Measurements from ENCODE around the gene MINPP1. TPM values are rescaled to one million over a fixed set of nuclear protein-coding genes. Genes with fewer than 3 reads are reported as not detected.

Gene MINPP1
- total and polyA plus RNA-seq, 2 experiments from 2014 or later = 45.7 to 45.8 TPM

DNA sequence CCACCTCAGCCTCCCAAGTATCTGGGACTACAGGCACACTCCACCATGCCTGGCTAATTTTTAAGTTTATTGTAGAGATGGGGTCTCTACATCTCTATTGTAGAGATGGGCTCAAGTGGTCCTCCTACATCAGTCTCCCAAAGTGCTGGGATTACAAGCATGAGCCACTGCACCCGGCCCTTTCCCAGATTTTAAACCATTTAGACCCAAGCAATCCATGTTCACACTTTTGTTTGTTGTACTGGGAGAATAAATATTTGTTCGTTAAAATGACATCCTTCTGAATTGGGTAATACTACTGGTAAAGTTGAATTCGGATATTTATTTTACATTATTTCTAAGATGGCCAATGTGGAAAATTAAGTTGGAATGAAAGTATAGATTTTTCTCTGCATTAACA lies 52.7 kb downstream of the MINPP1 start:
- WGBS, 2 experiments (ENCODE audit: low coverage in 1 of 2, low lambda C conversion rate in 2 of 2, missing lambda C conversion rate in 2 of 2) = 91 to 98% methylated on average over 3 of the region's 3 CpGs
- H3K27me3 ChIP-seq (replicated peaks; ENCODE audit: insufficient read depth) = no peaks in the 10 kb centered on the region
- no peak overlapping the region for H3K27ac ChIP-seq
- no peak overlapping the region for H3K4me3 ChIP-seq
- H3K9me2 ChIP-seq (ENCODE audit: insufficient read depth) = no peaks in the 10 kb centered on the region
- H3K79me2 ChIP-seq (ENCODE audit: insufficient read depth) = no peaks in the 10 kb centered on the region
- in situ Hi-C loops (cut with MboI) = no loop called here
- TF ChIP-seq EZH2 (IDR thresholded peaks at IDR 0.05; ENCODE audit: insufficient read depth, poor library complexity, severe bottlenecking) = no peak
- no peak for TF ChIP-seq EZH2phosphoT487 (IDR thresholded peaks at IDR 0.05; ENCODE audit: insufficient read depth, low read depth)
- peaks cover 13% of the 10 kb centered on the region for H3K4me1 ChIP-seq (ENCODE audit: insufficient read depth)
- H2AFZ ChIP-seq = no peak overlapping the region
- no peaks in the 10 kb centered on the region for H4K20me1 ChIP-seq (ENCODE audit: insufficient read depth)
- 0 out of 2 replicates have a peak, but pooled peaks cover 3% of the 10 kb centered on the region for H3K36me3 ChIP-seq (ENCODE audit: low read depth)
- no peak overlapping the region for H3K9ac ChIP-seq
- H3K9me3 ChIP-seq (ENCODE audit: low read depth) = no peaks in the 10 kb centered on the region
- H3K4me2 ChIP-seq (ENCODE audit: unreplicated experiment) = no peak overlapping the region
- H3F3A ChIP-seq (ENCODE audit: insufficient read depth) = peaks cover 13% of the 10 kb centered on the region
- no peak for DNase-seq

DNA sequence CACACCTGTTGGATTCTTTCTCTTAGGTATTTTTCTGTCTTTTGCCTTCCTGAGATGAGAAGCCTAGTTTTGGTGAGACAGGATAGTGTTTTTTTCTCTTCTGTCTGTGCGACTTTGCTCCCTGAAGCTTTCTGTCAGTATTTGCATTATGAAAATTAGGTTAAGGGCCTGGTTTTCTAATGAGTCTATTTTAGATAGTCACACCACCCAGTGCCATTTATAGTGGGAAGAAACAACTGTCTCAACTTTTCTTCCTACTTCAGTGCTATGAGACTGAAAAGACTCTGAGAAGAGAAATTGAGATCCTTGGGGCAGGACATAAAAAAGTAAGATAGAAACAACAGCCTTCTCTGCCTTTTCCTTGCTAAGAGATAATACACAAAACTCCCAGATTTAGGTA lies 53.6 kb downstream of the MINPP1 start:
- no peak for DNase-seq
- Histone ChIP-seq H4K20me1 (ENCODE audit: insufficient read depth) (no peaks in the 10 kb centered on the region), H3K27me3 (replicated peaks; ENCODE audit: insufficient read depth) (no peaks in the 10 kb centered on the region), H3K9me3 (ENCODE audit: low read depth) (no peaks in the 10 kb centered on the region), H3F3A (ENCODE audit: insufficient read depth) (0 out of 2 replicates have a peak, but pooled peaks cover 4% of the 10 kb centered on the region), H3K9me2 (ENCODE audit: insufficient read depth) (no peaks in the 10 kb centered on the region), H3K4me1 (ENCODE audit: insufficient read depth) (peaks cover 3% of the 10 kb centered on the region; the same call in 1 of the 2 replicates), H3K9ac (no peak overlapping the region), H3K27ac (no peak overlapping the region), H3K79me2 (ENCODE audit: insufficient read depth) (no peaks in the 10 kb centered on the region), H3K36me3 (ENCODE audit: low read depth) (no peaks in the 10 kb centered on the region), H3K4me2 (ENCODE audit: unreplicated experiment) (no peak overlapping the region), H2AFZ (no peak overlapping the region), H3K4me3 (no peak overlapping the region)
- TF ChIP-seq EZH2 (IDR thresholded peaks at IDR 0.05; ENCODE audit: insufficient read depth, poor library complexity, severe bottlenecking) = no peak
- TF ChIP-seq EZH2phosphoT487 (IDR thresholded peaks at IDR 0.05; ENCODE audit: insufficient read depth, low read depth) = no peak
- in situ Hi-C loops (cut with MboI) = no loop called here
- 96% methylated on average over 1 of the region's 1 CpG for WGBS, 2 experiments (ENCODE audit: low coverage in 1 of 2, low lambda C conversion rate in 2 of 2, missing lambda C conversion rate in 2 of 2)

DNA sequence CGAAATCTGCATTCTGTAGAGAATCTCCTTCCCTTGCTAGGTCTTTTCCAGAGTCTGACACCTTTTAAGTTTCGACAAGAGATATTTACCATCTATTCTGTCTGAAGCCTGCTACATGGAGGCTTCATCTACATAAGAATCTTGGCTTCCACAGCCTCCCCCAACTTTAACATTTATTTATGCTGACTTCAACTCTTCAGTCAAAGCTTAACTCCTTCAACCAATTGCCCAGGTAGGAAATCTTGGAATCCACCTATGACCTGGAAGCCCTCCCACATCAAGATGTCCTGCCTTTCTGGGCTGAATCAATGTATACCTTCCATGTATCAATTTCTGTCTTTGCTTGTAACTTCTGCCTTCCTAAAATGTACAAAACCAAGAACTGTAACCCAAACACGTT lies 54.7 kb downstream of the MINPP1 start:
- WGBS, 2 experiments (ENCODE audit: low coverage in 1 of 2, low lambda C conversion rate in 2 of 2, missing lambda C conversion rate in 2 of 2) = 64 to 72% methylated on average over 3 of the region's 3 CpGs
- no peak overlapping the region for H3K27ac ChIP-seq

DNA sequence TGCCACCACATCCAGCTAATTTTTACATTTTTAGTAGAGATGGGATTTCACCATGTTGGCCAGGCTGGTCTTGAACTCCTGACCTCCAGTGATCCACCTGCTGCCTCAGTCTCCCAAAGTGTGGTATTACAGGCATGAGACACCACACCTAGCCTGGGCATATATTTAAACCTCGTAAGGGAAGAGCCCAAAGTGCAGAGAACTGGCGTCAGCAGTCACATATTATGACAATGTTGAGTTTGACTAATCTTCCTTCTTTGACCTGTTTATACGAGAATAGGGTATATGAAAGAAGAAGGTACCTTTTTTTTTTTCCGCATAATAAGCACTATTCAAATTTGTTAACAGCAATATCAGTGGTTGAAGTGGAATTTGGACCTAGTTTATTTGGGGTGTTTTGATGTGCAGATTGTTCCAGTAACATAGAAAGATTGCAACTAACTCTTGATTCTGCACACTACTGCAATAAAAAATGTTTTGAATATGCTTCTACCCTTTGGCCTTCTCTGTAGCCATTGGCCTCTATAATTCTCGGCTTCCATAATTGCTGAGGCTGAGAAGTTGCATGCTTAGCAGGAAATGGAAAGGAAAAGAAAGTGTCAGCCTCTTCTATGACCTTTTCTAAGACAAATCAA lies 55.9 kb downstream of the MINPP1 start:
- no peak for DNase-seq
- Histone ChIP-seq H3K4me1 (ENCODE audit: insufficient read depth) (no peaks in the 10 kb centered on the region), H3K27ac (no peak overlapping the region), H3K27me3 (replicated peaks; ENCODE audit: insufficient read depth) (no peaks in the 10 kb centered on the region), H3K9me2 (ENCODE audit: insufficient read depth) (no peaks in the 10 kb centered on the region), H3K9ac (no peak overlapping the region), H3K79me2 (ENCODE audit: insufficient read depth) (no peaks in the 10 kb centered on the region), H3K4me3 (no peak overlapping the region), H3F3A (ENCODE audit: insufficient read depth) (no peaks in the 10 kb centered on the region), H2AFZ (no peak overlapping the region), H3K9me3 (ENCODE audit: low read depth) (no peaks in the 10 kb centered on the region), H3K36me3 (ENCODE audit: low read depth) (no peaks in the 10 kb centered on the region), H4K20me1 (ENCODE audit: insufficient read depth) (no peaks in the 10 kb centered on the region), H3K4me2 (ENCODE audit: unreplicated experiment) (no peak overlapping the region)
- in situ Hi-C loops (cut with MboI) = no loop called here
- WGBS, 2 experiments (ENCODE audit: low coverage in 1 of 2, low lambda C conversion rate in 2 of 2, missing lambda C conversion rate in 2 of 2) = 85 to 89% methylated on average over 5 of the region's 5 CpGs
- TF ChIP-seq EZH2 (IDR thresholded peaks at IDR 0.05; ENCODE audit: insufficient read depth, poor library complexity, severe bottlenecking) = no peak
- no peak for TF ChIP-seq EZH2phosphoT487 (IDR thresholded peaks at IDR 0.05; ENCODE audit: insufficient read depth, low read depth)

More for the DNA sequence above, 54.7 kb downstream of the MINPP1 start:
- Histone ChIP-seq H3K4me1 (ENCODE audit: insufficient read depth) (0 out of 2 replicates have a peak, but pooled peaks cover 3% of the 10 kb centered on the region), H3K9me3 (ENCODE audit: low read depth) (no peaks in the 10 kb centered on the region), H3K27me3 (replicated peaks; ENCODE audit: insufficient read depth) (no peaks in the 10 kb centered on the region), H4K20me1 (ENCODE audit: insufficient read depth) (no peaks in the 10 kb centered on the region), H3K4me2 (ENCODE audit: unreplicated experiment) (no peak overlapping the region), H3K4me3 (no peak overlapping the region), H3K79me2 (ENCODE audit: insufficient read depth) (no peaks in the 10 kb centered on the region), H3F3A (ENCODE audit: insufficient read depth) (no peaks in the 10 kb centered on the region), H3K9me2 (ENCODE audit: insufficient read depth) (no peaks in the 10 kb centered on the region), H2AFZ (no peak overlapping the region), H3K36me3 (ENCODE audit: low read depth) (no peaks in the 10 kb centered on the region), H3K9ac (no peak overlapping the region)
- no peak for TF ChIP-seq EZH2phosphoT487 (IDR thresholded peaks at IDR 0.05; ENCODE audit: insufficient read depth, low read depth)
- TF ChIP-seq EZH2 (IDR thresholded peaks at IDR 0.05; ENCODE audit: insufficient read depth, poor library complexity, severe bottlenecking) = no peak
- in situ Hi-C loops (cut with MboI) = no loop called here
- no peak for DNase-seq

All from GM23248 (cell line).